Mucosa of descending colon (tissue), 3 donors: ENCODE results near the gene TMEM239. TPM values are rescaled to one million over a fixed set of nuclear protein-coding genes. Genes with fewer than 3 reads are reported as not detected.

Source experiments
- ATAC-seq: fragments of 200-7000 bp; cut with Tn5 transposase; one replicate; pipeline ENCODE4 v1.9.1; 2020; ENCODE audit warnings: mild to moderate bottlenecking, moderate library complexity
- DNase-seq, 3 donors: peaks; one replicate each; pipeline ENCODE4 v3.0.0-alpha.2; 2020
- H3K36me3 ChIP-seq: fragments of 200-600 bp; one replicate; pipeline ENCODE4 v1.8.0; 2021; ENCODE audit warnings: low read depth, mild to moderate bottlenecking
- H3K4me1 ChIP-seq: fragments of 200-600 bp; one replicate; pipeline ENCODE4 v1.8.0; 2021; ENCODE audit warnings: low read depth, mild to moderate bottlenecking
- H3K4me3 ChIP-seq: fragments of 200-600 bp; one replicate; pipeline ENCODE4 v1.8.0; 2021; ENCODE audit warnings: mild to moderate bottlenecking
- H3K9me3 ChIP-seq: fragments of 200-600 bp; one replicate; pipeline ENCODE4 v1.8.0; 2021; ENCODE audit warnings: mild to moderate bottlenecking
- CTCF ChIP-seq: fragments of 200-600 bp; IDR thresholded peaks from one replicate; pipeline ENCODE4 v1.8.0; 2022; ENCODE audit warnings: antibody characterized with exemption, mild to moderate bottlenecking
- intact Hi-C, 2 donors: fragments of 100-400 bp; cut with DNase I in 1 of 2; cut with micrococcal nuclease in 1 of 2; formaldehyde crosslinking; loops; one replicate each; pipeline versions ENCODE4 v1.11.0 to v1.11.1; 2022; cut with DNase I, micrococcal nuclease
- total RNA-seq, 3 donors: library from RNA; stranded (reverse); fragmentation: NEBNext Ultra II Directional in 2 of 3; extraction: Animal tissue kit (Norgen Biotek cat#: 25700) in 2 of 3; gene quantifications; one replicate each; pipeline versions ENCODE4 v1.2.1 to v1.2.4, GENCODE V29; 2021 to 2023
- donor health status: DM: no; HTN: no; CAD: no; lungs with moderate emphysema.
- donor health status: DM: no; HTN: no; CAD: no.
- donor health status: DM: no; HTN: yes; CAD: no.

The TMEM239 gene
- total RNA-seq, 3 donors from 2014 or later = not detected

DNA sequence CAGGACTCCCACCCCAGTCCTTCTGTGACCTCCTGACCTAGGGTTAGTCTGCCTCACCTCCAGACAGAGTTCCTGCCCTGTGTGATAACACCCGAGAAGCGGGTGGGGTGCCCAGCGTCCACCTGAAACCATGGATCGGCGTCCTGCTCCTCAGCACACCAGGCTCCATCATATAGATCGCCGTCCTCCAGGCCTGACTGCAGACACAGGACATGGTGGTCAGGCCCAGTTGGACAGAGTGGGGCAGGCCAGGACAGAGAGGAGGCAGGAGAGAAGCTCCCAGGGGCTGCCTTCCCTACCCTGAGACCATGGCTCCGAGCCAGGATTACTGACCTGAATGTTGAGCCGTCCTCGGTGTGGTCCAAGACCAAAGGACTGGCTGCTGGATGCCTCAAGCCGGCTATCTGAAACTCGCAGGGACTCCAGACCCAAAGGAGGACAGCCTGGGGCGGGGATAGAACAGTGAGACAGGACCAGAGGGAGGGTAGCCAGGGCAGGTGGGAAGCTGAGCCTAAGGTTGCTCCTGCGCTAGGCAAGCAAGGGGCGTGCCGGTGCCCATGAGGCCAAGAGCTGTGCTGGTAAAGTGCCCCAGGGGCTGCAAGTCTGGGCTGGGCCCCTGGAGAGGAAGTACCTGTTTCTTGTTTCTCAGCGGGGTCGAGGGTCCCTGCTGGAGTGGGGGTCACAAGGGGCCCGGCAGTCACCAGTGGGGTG, 17.9 kb upstream of the TMEM239 start:
- Histone ChIP-seq H3K4me3 (no peak overlapping the region), H3K9me3 (no peaks in the 10 kb centered on the region), H3K36me3 (no peaks in the 10 kb centered on the region), H3K4me1 (peaks cover 16% of the 10 kb centered on the region)
- ATAC-seq = no peak
- intact Hi-C loops = no loop called here
- no peak for TF ChIP-seq CTCF
- no peak for DNase-seq

GRCh38 chr20:2798814-2799213, 17.4 kb upstream of the TMEM239 start:
- no peaks in the 10 kb centered on the region for H3K36me3 ChIP-seq
- H3K4me3 ChIP-seq = no peak overlapping the region
- no peak for TF ChIP-seq CTCF
- intact Hi-C loops = no loop called here
- no peaks in the 10 kb centered on the region for H3K9me3 ChIP-seq
- H3K4me1 ChIP-seq = peaks cover 16% of the 10 kb centered on the region
- DNase-seq (no peak), ATAC-seq (no peak)

- DNase-seq = no peak
- intact Hi-C loops = no loop called here
- Histone ChIP-seq H3K9me3 (no peaks in the 10 kb centered on the region), H3K36me3 (no peaks in the 10 kb centered on the region), H3K4me3 (no peak overlapping the region), H3K4me1 (peaks cover 16% of the 10 kb centered on the region)
- no peak for TF ChIP-seq CTCF
- no peak for ATAC-seq
Observed at GRCh38 chr20:2799271-2799670, 16.9 kb upstream of the TMEM239 start.

DNA sequence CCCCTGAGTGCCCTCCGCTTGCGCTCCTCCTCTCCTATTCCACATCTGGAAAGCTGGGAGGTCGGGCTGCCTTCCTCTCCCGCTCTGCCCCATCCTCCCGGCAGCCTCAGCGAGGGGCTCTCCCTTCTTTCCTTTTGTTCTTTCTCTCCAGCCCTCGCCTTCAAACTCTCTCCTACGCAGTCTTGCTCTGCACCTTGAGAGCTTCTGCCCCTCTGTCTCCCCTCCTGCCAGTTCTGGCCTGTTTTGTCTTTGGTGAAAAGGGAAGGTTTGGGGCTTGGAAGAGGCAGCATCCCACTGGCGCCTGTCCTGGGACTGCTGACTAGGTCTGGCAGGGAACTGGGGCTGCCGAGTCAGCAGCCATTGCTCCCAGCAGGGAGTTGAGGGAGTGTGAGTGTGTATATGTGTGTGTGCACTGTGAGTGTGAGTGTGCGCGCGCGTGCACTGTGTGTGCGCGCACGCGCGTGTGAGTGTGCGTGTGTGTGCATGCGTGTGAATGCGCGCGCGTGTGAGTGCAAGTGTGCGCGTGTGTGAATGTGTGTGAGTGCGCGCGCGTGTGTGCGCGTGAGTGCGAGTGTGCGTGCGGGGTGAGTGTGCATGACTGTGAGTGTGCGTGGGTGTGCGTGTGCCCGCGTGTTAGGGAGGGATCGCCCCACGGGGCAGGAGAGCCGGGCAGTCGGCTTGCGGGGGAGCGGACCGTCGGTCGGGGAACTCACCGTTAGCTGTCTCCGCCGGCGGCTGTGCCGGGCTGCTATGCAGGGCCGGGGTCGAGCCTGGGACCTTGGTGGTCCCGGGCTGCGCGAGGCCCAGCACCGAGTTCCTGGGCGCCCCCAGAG, 16.3 kb upstream of the TMEM239 start:
- no peak overlapping the region for H3K4me3 ChIP-seq
- intact Hi-C loops = no loop called here
- DNase-seq (no peak), ATAC-seq (peak; percentile 26)
- no peaks in the 10 kb centered on the region for H3K36me3 ChIP-seq
- H3K9me3 ChIP-seq = no peaks in the 10 kb centered on the region
- no peak for TF ChIP-seq CTCF
- H3K4me1 ChIP-seq = peaks cover 16% of the 10 kb centered on the region

GRCh38 chr20:2800521-2801285, 15.5 kb upstream of the TMEM239 start, which contains the start of gene CPXM1:
CPXM1 (minus strand) TSS chr20:2800627; CDS start chr20:2800572, 55 bp downstream.
- Histone ChIP-seq H3K4me1 (peaks cover 16% of the 10 kb centered on the region), H3K9me3 (no peaks in the 10 kb centered on the region), H3K36me3 (no peaks in the 10 kb centered on the region), H3K4me3 (no peak within 1 kb of the TSS)
- TF ChIP-seq CTCF = no peak
- DNase-seq (no peak), ATAC-seq (peak; percentile 60)
- intact Hi-C loops = no loop called here
